Lower leg skin (tissue), 4 donors: Measurements from ENCODE around the gene PLA2G12B. TPM values are rescaled to one million over a fixed set of nuclear protein-coding genes. Genes with fewer than 3 reads are reported as not detected.

Experiments used
- DNase-seq, 2 donors: peaks; one replicate each; pipeline ENCODE4 v3.0.0-alpha.2; 2019; ENCODE audit warnings: low spot score in 2 of 2
- H3K4me3 ChIP-seq: fragments of 200-600 bp; sonication (generic); 2 replicates; pipeline ENCODE4 v1.5.1; 2017; ENCODE audit warnings: mild to moderate bottlenecking, low read depth; ENCODE audit not compliant: poor library complexity, severe bottlenecking
- POLR2A ChIP-seq, 2 donors: fragments of 450-650 bp; IDR thresholded peaks; one replicate each; pipeline ENCODE4 v1.6.1; 2016 to 2017; ENCODE audit warnings: antibody characterized with exemption in 2 of 2, mild to moderate bottlenecking in 1 of 2, moderate library complexity in 1 of 2
- WGBS, 2 donors: methylation state at CpG; one replicate each; pipeline ENCODE4 v1.1.5; 2018; 5-methylcytosine and 5-hydroxymethylcytosine counted together
- intact Hi-C: fragments of 100-400 bp; cut with DNase I; formaldehyde crosslinking; loops from one replicate; pipeline ENCODE4 v1.15.0; 2023; ENCODE audit warnings: low total_unique reads
- total RNA-seq, 4 donors: library from RNA; depleted of rRNA; stranded (reverse); fragments of >200 nt; gene quantifications; one replicate each; pipeline ENCODE4 v1.1.0, GENCODE V29; 2016
- TF ChIP-seq, protein P1 (sequence below), 3 donors: fragments of 450-650 bp; IDR thresholded peaks; one replicate each; pipeline ENCODE4 v1.5.1; 2016; ENCODE audit warnings: antibody characterized with exemption in 3 of 3, mild to moderate bottlenecking in 3 of 3, moderate library complexity in 2 of 3

Gene PLA2G12B
- total RNA-seq, 4 donors from 2014 or later = not detected

DNA sequence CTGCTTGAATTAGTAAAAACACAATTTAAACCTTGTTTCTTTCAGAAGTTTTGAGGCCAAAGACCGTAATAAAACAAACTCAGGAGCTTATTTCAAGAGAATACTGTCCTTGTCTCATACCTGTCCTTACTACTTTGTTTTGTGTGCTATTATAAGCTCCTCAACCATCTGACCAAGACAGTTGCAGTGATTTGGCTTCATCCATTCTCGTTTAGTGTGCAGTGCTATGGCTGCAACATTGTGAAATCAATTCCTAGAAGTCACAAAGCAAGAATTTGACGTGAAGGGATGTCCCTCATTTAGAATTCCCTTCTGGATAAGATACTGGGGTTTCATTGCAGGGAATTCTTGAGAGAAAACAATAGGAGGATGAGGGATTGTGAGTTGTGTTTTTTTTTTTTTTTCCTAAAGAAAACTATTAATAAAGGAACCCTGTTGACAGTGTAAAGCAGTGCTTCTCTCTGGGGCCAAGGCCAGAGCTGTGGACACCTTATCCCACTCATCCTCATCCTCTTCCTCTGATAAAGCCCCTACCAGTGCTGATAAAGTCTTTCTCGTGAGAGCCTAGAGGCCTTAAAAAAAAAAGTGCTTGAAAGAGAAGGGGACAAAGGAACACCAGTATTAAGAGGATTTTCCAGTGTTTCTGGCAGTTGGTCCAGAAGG lies 61.3 kb downstream of the PLA2G12B start, which contains the start of gene OIT3:
OIT3 (plus strand) TSS at position 604 of the 663 bp plus-strand sequence. CDS start 60 bp downstream, outside the sequence.
- no peak within 1 kb of the TSS for H3K4me3 ChIP-seq
- intact Hi-C loops = no loop called here
- no peak for DNase-seq
- WGBS, 2 donors = 63 to 69% methylated on average over 4 of the region's 4 CpGs
- TF ChIP-seq POLR2A (IDR thresholded peaks at IDR 0.05) = no peak
- TF ChIP-seq, protein P1, sequence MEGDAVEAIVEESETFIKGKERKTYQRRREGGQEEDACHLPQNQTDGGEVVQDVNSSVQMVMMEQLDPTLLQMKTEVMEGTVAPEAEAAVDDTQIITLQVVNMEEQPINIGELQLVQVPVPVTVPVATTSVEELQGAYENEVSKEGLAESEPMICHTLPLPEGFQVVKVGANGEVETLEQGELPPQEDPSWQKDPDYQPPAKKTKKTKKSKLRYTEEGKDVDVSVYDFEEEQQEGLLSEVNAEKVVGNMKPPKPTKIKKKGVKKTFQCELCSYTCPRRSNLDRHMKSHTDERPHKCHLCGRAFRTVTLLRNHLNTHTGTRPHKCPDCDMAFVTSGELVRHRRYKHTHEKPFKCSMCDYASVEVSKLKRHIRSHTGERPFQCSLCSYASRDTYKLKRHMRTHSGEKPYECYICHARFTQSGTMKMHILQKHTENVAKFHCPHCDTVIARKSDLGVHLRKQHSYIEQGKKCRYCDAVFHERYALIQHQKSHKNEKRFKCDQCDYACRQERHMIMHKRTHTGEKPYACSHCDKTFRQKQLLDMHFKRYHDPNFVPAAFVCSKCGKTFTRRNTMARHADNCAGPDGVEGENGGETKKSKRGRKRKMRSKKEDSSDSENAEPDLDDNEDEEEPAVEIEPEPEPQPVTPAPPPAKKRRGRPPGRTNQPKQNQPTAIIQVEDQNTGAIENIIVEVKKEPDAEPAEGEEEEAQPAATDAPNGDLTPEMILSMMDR (IDR thresholded peaks at IDR 0.05) = no peak

DNA sequence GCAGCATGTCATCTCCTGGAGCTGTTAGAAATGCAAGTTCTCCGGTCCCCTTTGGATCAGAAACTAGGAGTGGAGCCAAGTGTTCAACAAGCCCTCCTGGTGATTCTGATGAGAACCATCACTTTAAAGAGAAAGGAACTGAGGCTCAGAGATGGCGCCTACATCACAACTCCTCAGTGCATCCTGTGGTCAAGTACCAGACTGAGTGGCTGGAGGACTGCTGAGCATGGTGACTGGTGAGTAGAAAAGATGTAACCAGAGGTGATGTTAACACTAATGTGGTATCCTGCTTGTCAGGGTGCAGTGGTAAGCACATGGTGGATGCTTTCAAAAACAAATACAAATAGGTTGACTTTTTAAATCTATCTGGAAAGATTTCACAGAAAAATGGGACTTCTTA lies 64.5 kb downstream of the PLA2G12B start:
- no peak overlapping the region for H3K4me3 ChIP-seq
- 83 to 86% methylated on average over 2 of the region's 2 CpGs for WGBS, 2 donors
- DNase-seq = no peak
- intact Hi-C loops = no loop called here
- no peak for TF ChIP-seq POLR2A (IDR thresholded peaks at IDR 0.05)
- TF ChIP-seq, protein P1 (IDR thresholded peaks at IDR 0.05) = no peak

DNA sequence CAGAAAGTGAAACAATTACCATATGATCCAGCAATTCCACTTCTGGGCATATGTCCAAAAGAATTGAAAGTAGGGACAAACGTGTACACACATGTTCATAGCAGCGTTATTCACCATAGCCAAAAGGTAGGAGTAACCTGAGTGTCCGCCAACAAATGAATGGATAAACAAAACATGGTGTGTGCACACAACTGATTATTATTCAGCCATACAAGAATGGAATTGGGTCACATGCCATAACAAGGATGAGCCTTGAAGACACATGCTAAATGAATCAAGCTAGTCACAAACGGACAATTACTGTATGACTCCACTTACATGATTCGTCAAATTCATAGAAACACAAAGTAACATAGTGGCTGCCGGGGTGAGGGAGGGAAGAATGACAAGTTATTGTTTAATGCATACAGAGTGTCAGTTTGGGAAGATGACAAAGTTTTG lies 65.2 kb downstream of the PLA2G12B start:
- DNase-seq = peak in 1 of 2 donors; percentile 68
- intact Hi-C loops = no loop called here
- no peak for TF ChIP-seq POLR2A (IDR thresholded peaks at IDR 0.05)
- TF ChIP-seq, protein P1 (IDR thresholded peaks at IDR 0.05) = no peak
- 30% methylated on average over 6 of the region's 6 CpGs for WGBS, 2 donors
- H3K4me3 ChIP-seq = no peak overlapping the region

DNA sequence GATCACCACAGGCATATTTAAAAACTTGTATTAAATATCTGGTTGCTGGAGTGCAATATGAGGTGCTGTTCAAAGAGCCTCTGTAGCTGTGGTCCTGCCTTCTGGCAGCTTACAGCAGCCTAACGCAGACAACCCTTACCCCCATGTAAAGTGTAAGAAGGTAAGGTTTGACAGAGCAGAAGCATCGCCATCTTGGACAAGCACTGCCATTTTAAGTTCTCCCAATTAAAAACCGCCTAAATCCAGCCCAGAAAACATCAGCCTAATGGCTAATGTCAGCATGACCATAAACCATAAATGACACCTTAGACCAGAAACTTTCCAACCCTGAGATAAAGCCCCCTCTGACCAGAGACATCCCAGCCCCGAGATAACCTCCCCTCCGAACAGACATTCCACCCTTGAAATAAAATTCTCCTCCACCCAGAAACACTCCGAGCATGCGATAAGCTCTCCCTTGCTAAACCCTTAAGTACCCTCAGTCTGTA lies 66.4 kb downstream of the PLA2G12B start:
- TF ChIP-seq, protein P1 (IDR thresholded peaks at IDR 0.05) = no peak
- TF ChIP-seq POLR2A (IDR thresholded peaks at IDR 0.05) = no peak
- no peak overlapping the region for H3K4me3 ChIP-seq
- WGBS, 2 donors = 90 to 91% methylated on average over 7 of the region's 7 CpGs
- no peak for DNase-seq
- intact Hi-C loops = no loop called here

DNA sequence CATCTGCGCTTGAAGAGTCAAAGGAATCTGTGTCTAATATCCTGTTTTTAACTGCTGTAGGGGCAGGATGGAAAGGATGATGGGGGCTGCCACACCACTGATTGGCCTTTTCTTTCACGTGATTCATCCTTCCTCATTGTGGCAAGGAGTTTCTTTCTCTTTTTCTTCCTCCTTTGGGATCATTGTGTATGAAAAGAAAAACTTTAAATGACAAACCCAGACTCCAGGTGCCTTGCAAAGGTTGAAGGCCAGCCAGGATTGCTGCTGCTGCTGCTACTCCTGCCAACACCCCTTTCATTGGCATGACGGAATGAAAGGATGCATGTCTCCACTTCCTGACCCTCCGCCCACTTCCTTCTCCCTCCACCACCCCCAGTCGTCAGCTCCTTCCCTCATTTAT lies 67.6 kb downstream of the PLA2G12B start:
- intact Hi-C loops = no loop called here
- DNase-seq = no peak
- TF ChIP-seq, protein P1 (IDR thresholded peaks at IDR 0.05) = no peak
- no peak for TF ChIP-seq POLR2A (IDR thresholded peaks at IDR 0.05)
- 20 to 25% methylated on average over 5 of the region's 5 CpGs for WGBS, 2 donors
- H3K4me3 ChIP-seq = no peak overlapping the region
